Pancreas (tissue), 10 donors: Measurements from ENCODE around the gene RAX2. TPM values are rescaled to one million over a fixed set of nuclear protein-coding genes. Genes with fewer than 3 reads are reported as not detected.

Experiments
- ATAC-seq, 4 donors: fragments of 200-7000 bp; cut with Tn5 transposase; one replicate each; pipeline versions ENCODE4 v1.8.0 to v1.9.1; 2020; ENCODE audit warnings: mild to moderate bottlenecking in 4 of 4, moderate library complexity in 4 of 4
- DNase-seq, 6 donors: peaks; one replicate each; pipeline ENCODE4 v3.0.0-alpha.2; 2020
- FAIRE-seq: peaks from 2 replicates; lab custom pipeline; 2012; peaks lifted over from hg19 to GRCh38; lab: Jason Lieb, UNC
- H3K27ac ChIP-seq, 4 donors: fragments of 200-600 bp; sonication (generic); 1 replicate in 3 of 4; 2 replicates in 1 of 4; pipeline versions ENCODE4 v1.5.0 to v1.8.0; 2020
- H3K27me3 ChIP-seq, 4 donors: fragments of 200-600 bp; one replicate each; pipeline ENCODE4 v1.8.0; 2021
- H3K36me3 ChIP-seq, 3 donors: fragments of 200-600 bp; sonication (generic) in 1 of 3; one replicate each; pipeline versions ENCODE4 v1.5.0 to v1.8.0; 2020 to 2021
- H3K4me1 ChIP-seq, 3 donors: fragments of 200-600 bp; one replicate each; pipeline ENCODE4 v1.8.0; 2021
- H3K4me3 ChIP-seq, 4 donors: fragments of 200-600 bp; sonication (generic) in 2 of 4; one replicate each; pipeline versions ENCODE4 v1.5.0 to v1.8.0; 2020 to 2021
- H3K9me3 ChIP-seq, 4 donors: fragments of 200-600 bp; one replicate each; pipeline ENCODE4 v1.8.0; 2021
- WGBS, 2 donors: extraction: QIAGEN DNeasy Blood & Tissue Kit; methylation state at CpG; one replicate each; pipeline ENCODE4 v1.1.7; 2013; 5-methylcytosine and 5-hydroxymethylcytosine counted together
- intact Hi-C, 3 donors: fragments of 100-400 bp; cut with DNase I; formaldehyde crosslinking; loops; one replicate each; pipeline versions ENCODE4 v1.11.1 to v1.14.2; 2022
- polyA plus RNA-seq, 2 donors: library from polyadenylated mRNA; stranded (reverse); fragments of 200-250 nt; gene quantifications; one replicate each; pipeline ENCODE4 v1.2.3, GENCODE V29; 2013
- total RNA-seq, 6 donors: library from RNA; stranded (reverse); fragmentation: NEBNext Ultra II Directional in 4 of 6; extraction: Animal tissue kit (Norgen Biotek cat#: 25700) in 4 of 6; gene quantifications; one replicate each; pipeline versions ENCODE4 v1.2.1 to v1.2.4, GENCODE V29; 2021 to 2023
- TF ChIP-seq, protein P1 (sequence below), 4 donors: fragments of 200-600 bp; sonication (generic) in 3 of 4; IDR thresholded peaks; one replicate each; pipeline versions ENCODE4 v1.5.0 to v1.8.0; 2021; ENCODE audit warnings: antibody characterized with exemption in 4 of 4
- donor health status: healthy with polysubstance abuse.
- donor health status: DM: no; HTN: no; CAD: no; lungs with moderate emphysema.
- donor health status: DM: no; HTN: no; CAD: no.
- donor health status: control.
- donor health status: control.
- donor health status: Bipolar disorder and iron deficiency.
- donor health status: DM: yes; HTN: yes; CAD: no.
- donor health status: DM: no; HTN: no; CAD: no.
- donor health status: DM: no; HTN: no; CAD: no.
- donor health status: DM: yes; HTN: yes; CAD: no.

The RAX2 gene
- total and polyA plus RNA-seq, 8 donors = not detected

DNA sequence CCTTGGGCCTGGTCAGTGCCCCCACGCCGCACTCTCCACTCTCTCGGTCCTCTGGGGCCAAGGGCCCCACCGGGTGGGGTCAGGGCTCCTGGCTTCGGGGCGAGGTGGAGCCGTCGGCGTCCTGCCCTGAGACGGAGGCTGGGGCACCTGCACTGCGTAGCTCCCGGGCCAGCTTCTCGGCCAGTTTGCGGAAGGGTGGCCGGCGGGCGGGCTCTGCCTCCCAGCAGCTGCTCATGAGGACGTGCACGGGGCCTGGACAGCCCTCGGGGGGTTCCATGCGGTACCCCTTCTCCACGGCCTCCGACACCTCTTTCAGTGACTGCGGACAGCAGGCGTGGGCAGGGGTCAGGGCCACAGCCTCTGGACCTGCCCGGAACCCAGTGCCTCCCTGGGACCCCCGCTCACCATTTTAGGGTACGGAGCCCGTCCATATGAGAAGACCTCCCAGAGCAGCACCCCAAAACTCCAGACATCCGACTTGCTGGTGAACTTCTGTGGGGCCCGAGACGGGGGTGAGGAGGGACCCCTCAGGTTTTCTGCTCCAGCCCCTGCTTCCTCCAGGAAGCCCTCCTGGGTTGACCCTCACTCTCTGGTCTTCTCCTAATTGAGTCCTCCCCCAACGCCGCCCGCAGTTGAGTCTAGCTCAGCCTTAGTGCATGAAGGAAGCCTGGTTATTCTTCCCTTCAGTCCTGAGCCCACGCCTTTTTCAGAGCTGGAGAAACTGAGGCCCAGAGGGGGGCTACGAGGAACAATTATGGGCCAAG lies 6.3 kb upstream of the RAX2 start:
- Histone ChIP-seq H3K9me3 (peaks cover 0 to 4% (median 0%) of the 10 kb centered on the region in 4 donors), H3K27ac (no peak overlapping the region), H3K27me3 (no peaks in the 10 kb centered on the region), H3K4me1 (no peaks in the 10 kb centered on the region), H3K4me3 (no peak overlapping the region), H3K36me3 (no peaks in the 10 kb centered on the region)
- 79 to 85% methylated on average over 37 of the region's 37 CpGs for WGBS, 2 donors
- DNase-seq (no peak), ATAC-seq (no peak), FAIRE-seq (no peak)
- TF ChIP-seq, protein P1, sequence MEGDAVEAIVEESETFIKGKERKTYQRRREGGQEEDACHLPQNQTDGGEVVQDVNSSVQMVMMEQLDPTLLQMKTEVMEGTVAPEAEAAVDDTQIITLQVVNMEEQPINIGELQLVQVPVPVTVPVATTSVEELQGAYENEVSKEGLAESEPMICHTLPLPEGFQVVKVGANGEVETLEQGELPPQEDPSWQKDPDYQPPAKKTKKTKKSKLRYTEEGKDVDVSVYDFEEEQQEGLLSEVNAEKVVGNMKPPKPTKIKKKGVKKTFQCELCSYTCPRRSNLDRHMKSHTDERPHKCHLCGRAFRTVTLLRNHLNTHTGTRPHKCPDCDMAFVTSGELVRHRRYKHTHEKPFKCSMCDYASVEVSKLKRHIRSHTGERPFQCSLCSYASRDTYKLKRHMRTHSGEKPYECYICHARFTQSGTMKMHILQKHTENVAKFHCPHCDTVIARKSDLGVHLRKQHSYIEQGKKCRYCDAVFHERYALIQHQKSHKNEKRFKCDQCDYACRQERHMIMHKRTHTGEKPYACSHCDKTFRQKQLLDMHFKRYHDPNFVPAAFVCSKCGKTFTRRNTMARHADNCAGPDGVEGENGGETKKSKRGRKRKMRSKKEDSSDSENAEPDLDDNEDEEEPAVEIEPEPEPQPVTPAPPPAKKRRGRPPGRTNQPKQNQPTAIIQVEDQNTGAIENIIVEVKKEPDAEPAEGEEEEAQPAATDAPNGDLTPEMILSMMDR (IDR thresholded peaks at IDR 0.05) = no peak
- intact Hi-C loops = no loop called here

DNA sequence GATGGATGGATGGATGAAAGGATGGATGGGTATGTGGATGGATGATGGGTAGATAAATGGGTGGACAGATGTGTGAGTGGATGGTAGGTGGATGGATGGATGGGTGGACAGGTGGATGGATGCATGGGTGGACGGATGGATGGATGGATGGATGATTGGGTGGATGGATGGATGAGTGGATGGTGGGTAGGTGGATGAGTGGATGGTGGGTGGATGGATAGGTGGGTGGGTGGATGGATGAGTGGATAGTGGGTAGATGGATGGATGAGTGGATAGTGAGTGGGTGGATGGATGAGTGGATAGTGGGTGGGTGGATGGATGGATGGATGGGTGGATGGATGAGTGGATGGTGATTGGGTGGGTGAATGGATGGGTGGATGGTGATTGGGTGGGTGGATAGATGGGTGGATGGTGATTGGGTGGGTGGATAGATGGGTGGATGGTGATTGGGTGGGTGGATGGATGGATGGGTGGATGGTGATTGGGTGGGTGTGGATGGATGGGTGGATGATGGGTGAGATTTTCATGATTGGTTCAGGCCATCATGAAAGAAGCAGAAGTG lies 4.5 kb upstream of the RAX2 start:
- no peaks in the 10 kb centered on the region for H3K36me3 ChIP-seq
- H3K27ac ChIP-seq = no peak overlapping the region
- FAIRE-seq (no peak), DNase-seq (no peak), ATAC-seq (no peak)
- no peaks in the 10 kb centered on the region for H3K27me3 ChIP-seq
- intact Hi-C loops = no loop called here
- H3K9me3 ChIP-seq = peaks cover 0 to 2% (median 0%) of the 10 kb centered on the region in 4 donors
- TF ChIP-seq, protein P1 (IDR thresholded peaks at IDR 0.05) = no peak
- no peak overlapping the region for H3K4me3 ChIP-seq
- 78 to 79% methylated on average over 1 of the region's 1 CpG for WGBS, 2 donors
- H3K4me1 ChIP-seq = no peaks in the 10 kb centered on the region

DNA sequence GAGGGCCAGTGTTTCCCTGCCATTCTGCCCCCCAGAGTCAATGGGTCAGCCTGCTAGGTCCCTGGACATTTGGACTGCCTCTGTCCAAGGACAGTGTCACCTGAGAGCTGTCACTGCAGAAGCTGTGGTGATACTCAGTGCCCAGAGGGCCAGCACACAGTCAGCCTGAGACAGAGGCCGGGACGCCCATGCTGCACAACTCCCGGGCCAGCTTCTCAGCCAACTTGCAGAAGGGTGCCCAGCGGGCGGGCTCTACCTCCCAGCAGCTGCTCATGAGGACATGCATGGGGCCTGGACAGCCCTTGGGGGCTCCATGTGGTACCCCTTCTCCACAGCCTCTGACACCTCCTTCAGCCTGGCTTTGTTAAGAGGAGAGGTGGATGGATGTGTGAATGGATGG lies 3.8 kb upstream of the RAX2 start:
- 86 to 92% methylated on average over 5 of the region's 5 CpGs for WGBS, 2 donors
- DNase-seq (no peak), ATAC-seq (no peak), FAIRE-seq (no peak)
- H3K36me3 ChIP-seq = no peaks in the 10 kb centered on the region
- intact Hi-C loops = no loop called here
- no peaks in the 10 kb centered on the region for H3K27me3 ChIP-seq
- H3K27ac ChIP-seq = no peak overlapping the region
- TF ChIP-seq, protein P1 (IDR thresholded peaks at IDR 0.05) = no peak
- no peaks in the 10 kb centered on the region for H3K9me3 ChIP-seq
- H3K4me1 ChIP-seq = no peaks in the 10 kb centered on the region
- H3K4me3 ChIP-seq = no peak overlapping the region

DNA sequence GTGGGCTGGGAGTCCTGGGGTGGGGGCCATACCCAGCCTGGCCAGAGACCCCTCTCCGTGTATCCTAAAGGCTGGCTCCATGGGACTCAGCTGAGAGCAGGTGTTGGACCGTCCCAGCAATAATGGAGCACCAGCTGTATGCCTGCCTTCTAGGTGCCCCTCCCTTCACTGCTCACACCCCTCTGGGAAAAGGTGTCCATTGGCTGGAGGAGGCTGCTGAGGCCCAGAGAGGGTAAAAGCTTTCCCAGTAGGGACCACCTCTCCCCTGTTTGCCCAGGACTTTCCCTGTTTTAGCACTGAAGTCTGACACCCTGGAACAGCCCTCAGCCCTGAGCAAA lies 3.3 kb upstream of the RAX2 start:
- ATAC-seq (no peak), DNase-seq (no peak), FAIRE-seq (no peak)
- Histone ChIP-seq H3K36me3 (no peaks in the 10 kb centered on the region), H3K27me3 (no peaks in the 10 kb centered on the region), H3K27ac (no peak overlapping the region), H3K4me3 (no peak overlapping the region), H3K9me3 (no peaks in the 10 kb centered on the region), H3K4me1 (no peaks in the 10 kb centered on the region)
- intact Hi-C loops = no loop called here
- 51 to 74% methylated on average over 2 of the region's 2 CpGs for WGBS, 2 donors
- TF ChIP-seq, protein P1 (IDR thresholded peaks at IDR 0.05) = no peak
